NCI-H510A (cell line): Measurements from ENCODE around the gene SRGAP2B.
"Not testable (repeated sequence)": the region's sequence is repeated elsewhere in the genome, so short reads cannot be mapped to it uniquely, and the experiment has no call there.

Experiments used
- DNase-seq: peaks from one replicate; lab custom pipeline; 2025; lab: John Stamatoyannopoulos, UW

The SRGAP2B gene

GRCh38 chr1:144946525-144947480 is 148.3 kb downstream of the SRGAP2B start:
- DNase-seq: not testable (repeated sequence)

GRCh38 chr1:144941710-144942109 is 153.4 kb downstream of the SRGAP2B start:
- not testable (repeated sequence) for DNase-seq

GRCh38 chr1:144940054-144940453 is 155.1 kb downstream of the SRGAP2B start:
- DNase-seq: not testable (repeated sequence)

GRCh38 chr1:144938627-144939026 is 156.5 kb downstream of the SRGAP2B start:
- DNase-seq: not testable (repeated sequence)

GRCh38 chr1:144936186-144936732 is 158.9 kb downstream of the SRGAP2B start:
- not testable (repeated sequence) for DNase-seq

- not testable (repeated sequence) for DNase-seq
Measured at GRCh38 chr1:144935310-144935709, 159.8 kb downstream of the SRGAP2B start.

GRCh38 chr1:144933014-144933413 is 162.1 kb downstream of the SRGAP2B start:
- not testable (repeated sequence) for DNase-seq

GRCh38 chr1:144932153-144932552 is 163.0 kb downstream of the SRGAP2B start:
- DNase-seq: not testable (repeated sequence)

- not testable (repeated sequence) for DNase-seq
Measured at GRCh38 chr1:144931553-144931952, 163.6 kb downstream of the SRGAP2B start.

GRCh38 chr1:144930085-144930777 is 164.9 kb downstream of the SRGAP2B start:
- not testable (repeated sequence) for DNase-seq

GRCh38 chr1:144927292-144927691 is 167.8 kb downstream of the SRGAP2B start:
- DNase-seq: not testable (repeated sequence)

- DNase-seq: not testable (repeated sequence)
Measured at GRCh38 chr1:144923640-144924039, 171.5 kb downstream of the SRGAP2B start.

GRCh38 chr1:144922785-144923184 is 172.3 kb downstream of the SRGAP2B start:
- DNase-seq: not testable (repeated sequence)

GRCh38 chr1:144919106-144919505 is 176.0 kb downstream of the SRGAP2B start:
- not testable (repeated sequence) for DNase-seq

- DNase-seq: not testable (repeated sequence)
Measured at GRCh38 chr1:144918027-144918603, 177.0 kb downstream of the SRGAP2B start.

GRCh38 chr1:144917154-144918026 is 177.7 kb downstream of the SRGAP2B start:
- not testable (repeated sequence) for DNase-seq

- not testable (repeated sequence) for DNase-seq
Measured at GRCh38 chr1:144913977-144914734, 181.0 kb downstream of the SRGAP2B start.

GRCh38 chr1:144913458-144913857 is 181.7 kb downstream of the SRGAP2B start:
- DNase-seq: not testable (repeated sequence)

GRCh38 chr1:144910729-144911128 is 184.4 kb downstream of the SRGAP2B start:
- DNase-seq: not testable (repeated sequence)

- not testable (repeated sequence) for DNase-seq
Measured at GRCh38 chr1:144900841-144901240, 194.3 kb downstream of the SRGAP2B start.
